ENCODE measurements around the gene OSBPL2.

- TF ChIP-seq POLR2AphosphoS5 (IDR thresholded peaks at IDR 0.05; ENCODE audit: low read depth, low read length) (no peak), PAX5 (IDR thresholded peaks at IDR 0.05; ENCODE audit: insufficient read depth, low read length, severe bottlenecking) (no peak), POLR2A (IDR thresholded peaks at IDR 0.05; ENCODE audit: low read depth, low read length) (no peak)
These were observed 27.0 kb downstream of the OSBPL2 start for GRCh38 chr20:62265365-62265764.

Data from GM12891 (cell line).